HK-2 (cell line): Measurements from ENCODE around the gene FGD4.

Experiments used
- DNase-seq: peaks from one replicate; pipeline ENCODE4 v3.0.0-alpha.2; 2018; ENCODE audit not compliant: unreplicated experiment

Gene FGD4

DNA sequence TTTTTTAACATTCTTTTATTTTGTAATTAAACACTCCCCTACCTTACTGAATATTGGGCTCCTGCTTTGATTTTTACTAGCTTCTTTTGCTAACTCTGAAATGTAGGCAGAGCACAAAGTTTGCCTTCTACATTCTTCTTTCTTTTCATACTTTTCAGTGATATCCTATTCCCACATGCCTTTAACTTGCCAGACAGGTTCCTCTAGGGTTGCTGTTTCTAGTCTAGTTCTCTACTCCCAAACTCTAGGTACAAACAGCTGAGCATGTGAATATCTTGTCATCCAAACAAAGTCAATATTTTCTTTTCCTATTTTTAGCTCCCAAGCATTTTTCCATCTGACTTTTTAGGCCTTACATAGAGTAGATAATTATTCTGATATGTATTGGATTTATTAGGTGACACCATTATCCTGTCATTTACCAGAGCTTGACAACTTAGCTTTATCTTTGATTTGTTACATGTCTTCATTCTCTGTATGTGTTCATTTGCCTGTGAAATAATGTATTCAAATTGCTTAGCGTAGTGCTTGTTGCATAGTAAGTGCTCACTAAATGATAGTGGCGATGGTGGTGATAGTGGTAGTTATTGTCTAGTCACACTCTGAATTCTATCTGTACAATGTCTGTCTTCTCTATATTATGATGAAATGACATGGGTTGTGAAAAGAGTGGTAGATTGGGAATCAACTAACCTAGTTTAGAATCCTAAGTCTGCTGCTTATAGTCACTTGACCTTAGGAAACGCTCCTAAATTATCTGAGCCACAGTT lies 206.2 kb downstream of the FGD4 start:
- DNase-seq, result no peak

DNA sequence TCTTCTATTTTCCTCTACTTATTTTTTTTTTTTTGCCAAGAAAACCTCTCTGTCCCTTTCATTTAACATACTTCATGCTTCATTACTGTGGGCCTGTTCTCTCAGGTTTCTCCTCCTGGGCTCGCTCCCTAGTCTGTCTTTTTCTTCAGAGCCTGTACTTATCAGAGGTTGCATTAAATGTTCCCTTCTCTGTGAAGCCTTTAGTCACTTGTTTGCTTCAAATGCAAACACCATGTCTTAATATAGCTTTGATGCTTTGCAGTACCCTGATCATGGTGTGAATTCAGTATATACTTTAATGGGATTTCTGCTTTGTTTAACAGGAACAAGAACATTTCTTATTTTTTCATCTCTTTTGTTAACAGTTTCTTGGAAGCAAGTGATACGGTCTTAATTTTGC lies 207.1 kb downstream of the FGD4 start:
- no peak for DNase-seq

- DNase-seq, result no peak
Measured at GRCh38 chr12:32609966-32610365, 210.6 kb downstream of the FGD4 start.

DNA sequence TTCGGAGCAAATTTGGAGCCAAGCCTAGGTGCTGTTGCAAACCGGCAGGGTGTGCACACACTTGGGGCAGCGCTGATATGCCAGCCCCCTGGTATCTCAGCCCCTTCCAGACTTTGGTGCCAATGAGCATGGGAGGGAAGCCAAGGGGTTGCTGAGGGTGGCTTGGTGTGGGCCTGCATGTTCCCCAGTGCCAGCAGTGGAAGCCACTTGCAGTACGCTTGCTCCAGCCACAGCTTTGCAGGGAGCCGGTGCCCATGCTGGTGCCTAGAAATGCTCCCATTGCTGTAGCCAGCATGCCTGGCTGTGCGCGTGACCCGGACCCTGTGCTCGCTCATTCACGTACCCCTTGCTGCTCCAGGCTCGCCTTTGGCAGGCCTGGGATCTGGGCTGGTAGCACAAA lies 212.6 kb downstream of the FGD4 start:
- DNase-seq, result no peak

- DNase-seq, result no peak
Measured at GRCh38 chr12:32612658-32613614, 213.6 kb downstream of the FGD4 start.

- DNase-seq, result no peak
Measured at GRCh38 chr12:32615441-32615840, 216.1 kb downstream of the FGD4 start.

DNA sequence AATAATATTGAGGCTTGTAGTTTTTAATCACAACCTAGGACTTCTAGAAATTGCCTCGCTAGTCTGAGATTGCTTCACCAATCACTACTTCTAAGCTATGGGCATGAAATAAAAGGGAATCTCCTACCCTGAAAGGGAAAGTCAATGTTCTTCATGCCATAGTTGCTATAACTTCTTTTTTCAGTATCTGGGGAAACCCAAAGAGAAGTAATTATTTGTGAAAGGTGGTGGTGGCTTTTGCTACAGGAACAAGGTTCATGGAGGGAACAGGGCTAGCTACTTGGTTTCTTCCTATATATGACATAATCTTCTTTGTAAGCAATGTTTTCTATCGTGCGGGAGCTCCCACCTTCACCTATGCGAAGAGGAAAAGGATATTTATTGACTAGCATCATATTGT lies 218.2 kb downstream of the FGD4 start:
- no peak for DNase-seq

GRCh38 chr12:32618115-32618514 lies 218.8 kb downstream of the FGD4 start:
- DNase-seq, result no peak

DNA sequence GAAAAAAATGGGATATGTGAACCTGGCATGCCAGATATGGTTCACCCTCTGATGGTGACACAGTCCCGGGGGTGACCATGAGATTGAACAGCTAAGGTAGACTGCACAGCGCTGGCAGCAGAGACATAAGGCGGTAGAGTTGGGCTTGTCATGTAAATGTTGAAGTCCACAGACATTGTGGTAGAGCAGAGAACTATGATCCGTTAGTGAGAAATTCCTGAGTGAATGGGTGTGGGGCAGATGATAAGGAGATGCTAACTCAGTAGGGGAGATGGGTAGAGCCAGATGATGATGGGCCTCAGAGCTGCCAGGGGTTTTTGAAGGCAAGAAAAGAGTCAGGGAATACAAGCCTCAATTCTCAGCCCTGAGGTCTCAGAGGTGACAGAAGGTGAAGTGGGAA lies 228.6 kb downstream of the FGD4 start:
- DNase-seq, result no peak

DNA sequence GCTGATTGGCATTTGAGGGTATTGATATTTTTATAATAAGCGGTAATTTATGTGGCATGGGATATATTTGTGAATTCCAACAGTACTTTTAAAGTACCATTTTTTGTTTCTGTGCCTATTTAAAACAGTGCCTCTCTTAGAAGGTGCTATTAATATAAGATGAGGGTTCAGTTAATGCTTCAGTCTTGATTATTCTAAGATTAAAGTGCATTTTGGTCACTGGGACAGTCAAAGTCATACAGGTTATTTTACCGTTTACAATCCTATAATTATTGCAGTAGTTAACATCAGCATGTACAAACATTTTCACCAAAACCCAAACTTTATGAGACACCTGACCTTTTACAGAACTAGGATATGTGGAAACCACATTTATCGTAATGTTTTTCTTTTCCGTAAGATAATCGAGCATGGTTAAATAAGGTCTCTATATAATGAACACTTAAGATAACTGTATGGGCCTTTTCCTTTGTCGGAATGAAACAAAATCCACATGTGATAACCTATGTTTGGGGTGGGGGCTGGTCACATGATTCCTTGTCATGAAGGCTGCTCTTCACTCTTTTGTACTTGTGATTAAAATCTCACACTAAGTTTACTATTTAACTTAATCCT lies 242.0 kb downstream of the FGD4 start:
- no peak for DNase-seq

DNA sequence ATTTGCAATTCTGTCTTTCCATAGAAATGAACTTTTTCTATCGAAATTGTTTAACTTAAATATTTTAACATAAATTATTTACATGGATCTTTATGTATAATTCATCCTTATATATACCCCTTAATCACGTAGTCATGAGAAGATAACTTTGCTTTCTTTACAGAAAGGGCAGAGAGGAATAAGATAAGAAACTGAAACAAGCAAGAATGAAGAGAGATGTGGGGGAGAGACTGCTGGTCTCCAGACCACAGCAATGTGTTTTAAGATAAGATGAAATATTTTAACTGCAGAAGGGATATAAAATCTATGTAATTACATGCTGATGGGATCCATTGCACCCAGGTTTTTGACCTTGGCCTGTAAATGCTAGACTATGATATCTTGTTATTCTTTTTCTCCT lies 245.1 kb downstream of the FGD4 start:
- no peak for DNase-seq

DNA sequence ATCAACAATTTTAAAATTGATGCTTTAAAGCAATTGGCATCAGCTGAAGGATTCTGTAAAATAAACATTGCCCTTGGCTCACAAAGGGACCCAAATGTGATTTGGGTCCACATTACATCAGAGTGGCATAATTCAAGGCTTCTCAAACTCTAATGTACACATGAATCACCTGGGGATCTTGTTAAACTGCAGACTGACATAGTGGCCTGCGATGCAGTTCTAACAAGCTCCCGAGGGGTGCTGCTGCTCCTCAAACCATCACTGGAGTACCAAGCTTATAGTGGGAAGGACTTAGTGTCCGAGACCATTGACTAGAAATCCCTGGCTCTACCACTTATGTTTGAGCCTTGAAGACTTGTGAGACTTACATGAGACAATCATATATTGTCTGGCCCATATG lies 247.9 kb downstream of the FGD4 start:
- no peak for DNase-seq

DNA sequence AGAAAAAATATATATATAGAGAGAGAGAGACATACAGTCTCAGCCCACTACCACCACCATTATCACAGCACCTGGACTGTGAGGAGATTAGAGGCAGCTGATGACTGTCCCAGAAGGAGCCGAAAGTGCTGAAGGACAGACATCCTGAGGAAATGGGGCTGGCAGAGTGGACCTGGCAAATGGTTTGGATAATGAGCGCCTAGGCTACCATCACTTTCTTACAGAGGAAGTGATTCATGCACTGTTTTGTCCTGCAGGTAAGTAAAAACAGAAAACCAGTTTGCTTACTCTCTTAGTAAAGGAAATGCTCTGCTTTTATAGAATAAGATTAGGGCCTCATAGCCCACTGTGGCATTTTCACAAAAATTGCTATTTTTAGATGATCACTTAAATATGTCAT lies 251.2 kb downstream of the FGD4 start:
- DNase-seq, result no peak

DNA sequence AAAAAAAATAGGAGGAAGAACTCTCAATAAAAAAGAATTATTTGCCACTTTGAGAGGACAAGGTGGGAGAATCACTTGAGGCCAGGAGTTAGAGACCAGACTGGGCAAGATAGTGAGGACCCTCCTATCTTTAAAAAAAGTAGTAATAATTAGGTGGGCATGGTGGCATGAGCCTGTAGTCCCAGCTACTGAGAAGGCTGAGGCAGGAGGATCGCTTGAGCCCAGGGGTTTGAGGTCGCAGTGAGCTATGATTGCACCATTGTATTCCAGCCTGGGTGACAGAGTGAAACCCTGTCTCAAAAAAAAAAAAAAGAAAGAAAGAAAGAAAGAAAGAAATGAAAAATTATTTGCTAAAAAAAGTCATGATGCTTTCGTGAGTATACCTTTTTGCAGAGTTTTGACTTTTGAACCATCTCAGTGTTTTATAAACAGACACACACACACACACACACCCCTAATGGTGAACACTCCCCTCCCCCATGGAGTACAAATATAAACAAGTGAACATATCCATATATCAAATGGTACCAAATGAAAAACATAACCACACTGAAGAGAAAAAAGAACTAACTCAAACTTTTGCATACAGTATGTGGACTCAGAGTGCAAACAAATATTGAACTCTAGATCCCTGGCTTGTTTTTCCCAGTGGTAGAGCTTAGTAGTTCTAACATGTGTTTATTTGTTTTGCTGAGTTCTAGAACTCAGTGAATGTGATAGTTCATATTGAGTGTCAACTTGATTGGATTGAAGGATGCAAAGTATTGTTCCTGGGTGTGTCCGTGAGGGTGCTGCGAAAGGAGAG lies 252.0 kb downstream of the FGD4 start:
- DNase-seq, result no peak

- DNase-seq, result no peak
Measured at GRCh38 chr12:32651956-32652210, 252.5 kb downstream of the FGD4 start.

DNA sequence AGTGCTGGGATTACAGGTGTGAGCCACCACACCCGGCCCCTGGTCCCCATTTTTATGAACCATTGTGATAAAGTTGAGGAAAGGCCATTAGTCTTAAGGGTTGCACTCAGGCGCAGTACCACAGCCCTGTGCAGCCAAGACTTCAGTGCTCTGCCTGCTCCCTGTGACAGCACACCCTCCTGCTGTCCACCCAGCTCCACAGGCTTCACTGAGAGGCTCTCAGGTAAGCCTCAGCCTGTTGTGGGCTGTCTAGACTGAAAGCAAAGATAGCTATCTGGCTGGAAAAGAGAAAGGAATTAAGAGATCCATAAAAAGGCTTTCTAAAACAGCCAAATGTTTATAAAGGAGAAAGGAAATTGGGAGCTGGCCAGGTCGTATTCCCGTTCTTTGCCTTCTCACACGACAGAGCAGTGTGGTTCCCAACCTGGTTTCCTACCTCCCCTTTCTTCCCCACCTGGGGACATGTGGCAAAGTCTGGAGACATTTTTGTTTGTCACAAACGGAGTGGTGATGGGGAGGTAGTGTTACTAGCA lies 260.6 kb downstream of the FGD4 start:
- no peak for DNase-seq

DNA sequence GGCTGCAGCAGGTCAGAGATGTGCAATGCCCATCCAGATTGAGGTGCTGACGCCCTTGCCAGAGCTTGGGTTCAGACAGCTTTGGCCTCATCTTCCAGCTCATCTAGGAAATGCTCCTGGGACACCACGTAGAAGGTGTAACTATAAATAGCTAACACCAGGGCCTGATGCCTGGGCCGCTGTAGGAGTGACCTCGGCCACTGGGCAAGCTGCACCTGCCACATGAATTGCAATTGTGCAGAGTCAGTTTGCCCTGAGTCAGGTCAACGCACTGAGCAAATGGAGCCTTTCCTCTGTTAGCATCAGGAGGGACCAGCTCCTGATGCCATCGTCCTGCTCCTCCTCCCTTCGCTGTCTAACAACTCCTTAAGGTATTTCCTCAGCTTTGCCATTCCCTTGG lies 262.3 kb downstream of the FGD4 start:
- no peak for DNase-seq

- no peak for DNase-seq
Measured at GRCh38 chr12:32662665-32663064, 263.3 kb downstream of the FGD4 start.

DNA sequence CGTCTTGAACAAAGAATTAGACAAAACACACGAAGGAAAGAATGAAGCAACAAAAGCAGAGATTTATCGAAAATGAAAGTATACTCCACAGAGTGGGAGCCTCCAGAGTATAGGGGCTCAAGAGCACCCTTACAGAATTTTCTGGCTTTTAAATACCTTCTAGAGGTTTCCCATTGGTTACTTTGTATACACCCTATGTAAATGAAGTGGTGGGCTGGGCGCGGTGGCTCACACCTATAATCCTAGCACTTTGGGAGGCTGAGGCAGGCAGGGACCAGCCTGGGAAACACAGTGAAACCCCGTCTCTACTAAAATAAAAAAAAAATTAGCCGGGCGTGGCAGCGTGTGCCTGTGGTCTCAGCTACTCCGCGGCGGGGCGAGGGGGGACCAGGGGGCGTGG lies 266.7 kb downstream of the FGD4 start:
- no peak for DNase-seq

- no peak for DNase-seq
Measured at GRCh38 chr12:32669584-32669983, 270.2 kb downstream of the FGD4 start.

DNA sequence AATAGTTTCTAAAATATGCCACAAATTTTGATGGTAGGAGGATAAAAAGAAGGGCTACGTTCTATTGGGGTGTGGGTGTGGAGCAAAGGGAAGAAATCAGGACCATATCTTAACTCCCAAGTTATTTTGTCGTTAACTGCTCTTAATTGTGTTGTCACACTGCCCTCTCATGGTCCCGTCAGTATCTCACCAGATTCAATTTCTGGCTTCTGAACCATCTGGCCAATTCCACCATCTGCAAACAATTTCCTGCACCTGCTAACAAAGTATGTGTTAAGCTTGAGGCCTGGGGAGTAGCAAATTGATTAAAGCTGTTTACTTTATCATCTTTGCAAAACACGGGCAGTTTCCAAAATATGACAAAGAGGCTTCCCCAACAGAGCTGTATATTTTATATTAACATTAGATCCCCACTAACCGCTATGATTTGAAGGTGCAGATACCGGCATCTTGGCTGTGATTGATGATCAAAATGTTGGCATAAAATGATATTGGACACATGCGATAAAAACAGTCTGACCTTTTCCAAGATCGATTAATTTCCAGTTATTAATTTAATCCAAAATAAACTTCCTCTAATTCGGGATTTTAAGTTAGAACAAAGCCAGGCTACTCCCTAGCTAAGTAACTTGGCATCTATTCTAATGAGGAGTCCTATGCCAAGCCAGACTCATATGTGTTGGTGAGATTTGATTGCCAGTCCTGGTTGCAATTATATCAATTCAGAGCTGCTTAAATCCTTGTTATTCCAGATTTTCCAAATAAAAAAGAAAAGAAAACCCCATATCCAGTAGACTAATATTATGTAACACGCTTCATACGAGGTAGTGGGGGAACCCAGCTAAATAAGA lies 272.8 kb downstream of the FGD4 start:
- DNase-seq, result no peak
